HTR-8/SVneo (cell line): Measurements from ENCODE around the gene PI4K2A.

Source experiments
- DNase-seq: peaks from one replicate; pipeline ENCODE4 v3.0.0; 2011; ENCODE audit warnings: low spot score, mixed read lengths; ENCODE audit not compliant: insufficient read length
- FAIRE-seq: peaks from 2 replicates; lab custom pipeline; 2011; peaks lifted over from hg19 to GRCh38; lab: Jason Lieb, UNC

Gene PI4K2A

DNA sequence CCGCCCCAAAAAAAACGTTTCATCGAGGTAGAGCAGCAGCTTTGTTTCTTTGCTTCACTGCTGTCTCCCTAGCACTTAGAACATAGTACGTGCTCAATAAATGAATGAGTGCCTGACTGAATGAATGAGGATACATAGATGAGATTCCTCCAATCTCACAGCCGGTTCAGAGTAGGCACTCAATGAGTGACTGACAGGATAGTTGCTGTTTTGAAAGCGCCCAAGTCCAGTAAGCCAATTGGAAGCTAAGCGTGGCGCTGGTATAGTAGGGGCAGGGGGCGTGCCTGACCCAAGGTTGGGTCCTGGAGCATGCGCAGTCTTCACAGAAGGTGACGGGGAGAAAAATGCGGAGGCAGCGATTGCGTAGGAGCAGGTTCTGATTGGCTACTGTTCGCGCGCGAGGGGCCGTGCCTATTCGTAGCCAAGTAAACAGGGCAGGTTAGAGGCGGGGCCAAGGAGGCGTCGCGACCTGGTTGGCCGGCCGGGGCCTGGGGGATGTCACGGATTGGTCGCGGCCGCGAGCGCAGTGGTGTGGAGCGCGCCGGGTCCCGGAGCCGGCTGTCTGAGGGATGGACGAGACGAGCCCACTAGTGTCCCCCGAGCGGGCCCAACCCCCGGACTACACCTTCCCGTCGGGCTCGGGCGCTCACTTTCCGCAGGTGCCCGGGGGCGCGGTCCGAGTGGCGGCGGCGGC lies at the start of gene PI4K2A:
PI4K2A (plus strand) TSS at position 498 of the 694 bp plus-strand sequence; CDS start at position 570, 72 bp downstream.
- peak; percentile 97 for FAIRE-seq

GRCh38 chr10:97590748-97591495 lies 49.5 kb upstream of the PI4K2A start:
- FAIRE-seq (no peak), DNase-seq (no peak)

More for the DNA sequence above, at the start of gene PI4K2A:
- peak; percentile 98 for DNase-seq

GRCh38 chr10:97593421-97593820 lies 47.0 kb upstream of the PI4K2A start:
- FAIRE-seq (no peak), DNase-seq (no peak)

DNA sequence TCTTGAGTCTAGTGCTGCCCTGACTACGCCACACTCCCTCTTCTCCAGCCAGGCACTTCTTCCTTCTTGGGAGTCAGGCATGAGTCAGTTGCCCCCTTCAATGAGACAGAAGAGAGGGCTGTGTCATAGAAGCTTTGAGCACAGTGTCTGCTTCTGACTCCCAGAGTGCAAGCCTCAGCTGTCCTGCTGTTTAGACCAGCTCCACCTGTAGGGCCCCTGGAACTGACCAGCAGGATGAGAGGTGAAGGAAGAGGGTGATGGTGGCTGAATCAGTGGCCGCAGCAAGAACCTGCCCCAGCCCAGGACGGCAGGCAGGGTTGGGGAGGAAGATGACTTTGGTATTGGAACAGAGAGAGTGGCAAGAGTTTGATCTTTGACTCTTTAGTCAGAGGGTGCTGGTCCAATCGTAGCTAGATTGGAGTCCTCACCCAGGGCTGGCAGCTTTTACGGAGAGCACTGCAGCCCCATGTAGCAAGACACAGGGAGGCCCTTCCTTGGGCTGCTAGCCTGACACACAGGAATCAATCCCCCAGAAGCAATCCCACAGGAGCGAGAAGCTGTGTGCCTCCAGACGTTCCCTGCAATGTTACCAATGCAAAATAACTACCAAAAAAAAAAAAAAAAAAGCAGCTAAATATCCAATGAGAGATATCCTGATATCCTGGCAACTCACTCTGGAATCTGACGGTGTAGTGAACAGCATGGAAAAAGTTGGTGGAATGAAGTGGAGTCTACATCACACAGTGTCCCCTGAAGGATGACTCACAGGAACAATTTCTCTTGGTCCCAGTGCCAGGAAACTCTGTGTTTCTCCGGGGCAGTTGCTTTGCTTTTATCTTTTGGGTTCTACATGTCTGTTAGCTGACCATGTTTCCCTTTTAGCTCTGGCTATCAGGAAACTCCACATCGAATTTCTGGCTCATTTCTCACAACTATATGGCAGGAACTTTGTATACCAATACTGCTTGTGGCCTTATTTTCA lies 44.1 kb upstream of the PI4K2A start:
- DNase-seq, result peak; percentile 75
- FAIRE-seq, result peak; percentile 74

- no peak for DNase-seq
- no peak for FAIRE-seq
Measured at GRCh38 chr10:97597778-97598177, 42.7 kb upstream of the PI4K2A start.

DNA sequence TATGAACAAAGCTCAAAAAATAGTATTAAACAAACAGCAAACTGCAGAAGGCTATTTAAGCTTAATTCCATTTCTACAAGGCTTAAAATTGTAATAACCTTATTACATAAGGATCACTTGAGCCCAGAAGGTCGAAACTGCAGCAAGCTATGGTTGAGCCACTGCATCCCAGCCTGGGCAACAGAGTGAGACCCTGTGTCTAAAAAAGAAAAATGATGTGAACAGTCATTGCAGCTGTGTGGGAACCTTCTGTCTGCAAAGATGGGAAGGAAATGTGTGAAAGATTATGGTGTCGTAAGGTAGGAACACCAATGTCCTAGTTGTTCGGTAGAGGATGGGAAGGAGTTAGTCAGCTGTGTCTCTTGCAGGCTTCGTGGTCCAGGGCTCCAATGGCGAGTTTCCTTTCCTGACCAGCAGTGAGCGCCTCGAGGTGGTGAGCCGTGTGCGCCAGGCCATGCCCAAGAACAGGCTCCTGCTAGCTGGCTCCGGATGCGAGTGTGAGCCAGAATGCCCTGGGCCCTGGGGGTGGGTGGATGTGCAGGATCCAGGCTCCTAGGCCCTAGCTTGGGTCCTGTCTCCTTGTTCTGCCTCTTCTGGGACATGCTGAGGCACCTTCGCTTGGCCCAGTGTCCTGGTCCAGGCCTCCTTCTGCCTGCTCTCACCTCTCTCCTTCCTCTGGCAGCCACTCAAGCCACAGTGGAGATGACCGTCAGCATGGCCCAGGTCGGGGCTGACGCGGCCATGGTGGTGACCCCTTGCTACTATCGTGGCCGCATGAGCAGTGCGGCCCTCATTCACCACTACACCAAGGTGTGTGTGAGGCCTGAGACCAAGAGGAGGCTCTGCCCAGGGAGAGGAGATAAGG lies 41.8 kb upstream of the PI4K2A start:
- DNase-seq, result no peak
- FAIRE-seq, result peak; percentile 9

DNA sequence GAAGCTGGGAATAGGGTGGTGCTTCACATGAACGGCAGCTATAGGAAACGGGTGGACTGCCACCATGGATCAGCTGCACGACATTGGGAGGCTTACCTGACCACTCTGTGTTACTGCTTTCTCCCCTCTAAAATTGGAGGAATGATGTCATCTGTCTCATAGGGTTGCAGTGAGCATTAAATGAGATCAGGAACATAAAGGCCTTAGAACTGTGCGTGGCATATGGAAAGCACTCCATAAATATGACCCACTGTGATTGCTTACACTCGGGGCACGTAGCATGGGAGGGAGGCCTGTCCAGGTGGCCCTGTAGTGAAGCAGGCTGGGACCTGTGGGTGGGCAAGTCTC lies 41.2 kb upstream of the PI4K2A start:
- FAIRE-seq (no peak), DNase-seq (no peak)

GRCh38 chr10:97600616-97601015 lies 39.9 kb upstream of the PI4K2A start:
- no peak for FAIRE-seq

DNA sequence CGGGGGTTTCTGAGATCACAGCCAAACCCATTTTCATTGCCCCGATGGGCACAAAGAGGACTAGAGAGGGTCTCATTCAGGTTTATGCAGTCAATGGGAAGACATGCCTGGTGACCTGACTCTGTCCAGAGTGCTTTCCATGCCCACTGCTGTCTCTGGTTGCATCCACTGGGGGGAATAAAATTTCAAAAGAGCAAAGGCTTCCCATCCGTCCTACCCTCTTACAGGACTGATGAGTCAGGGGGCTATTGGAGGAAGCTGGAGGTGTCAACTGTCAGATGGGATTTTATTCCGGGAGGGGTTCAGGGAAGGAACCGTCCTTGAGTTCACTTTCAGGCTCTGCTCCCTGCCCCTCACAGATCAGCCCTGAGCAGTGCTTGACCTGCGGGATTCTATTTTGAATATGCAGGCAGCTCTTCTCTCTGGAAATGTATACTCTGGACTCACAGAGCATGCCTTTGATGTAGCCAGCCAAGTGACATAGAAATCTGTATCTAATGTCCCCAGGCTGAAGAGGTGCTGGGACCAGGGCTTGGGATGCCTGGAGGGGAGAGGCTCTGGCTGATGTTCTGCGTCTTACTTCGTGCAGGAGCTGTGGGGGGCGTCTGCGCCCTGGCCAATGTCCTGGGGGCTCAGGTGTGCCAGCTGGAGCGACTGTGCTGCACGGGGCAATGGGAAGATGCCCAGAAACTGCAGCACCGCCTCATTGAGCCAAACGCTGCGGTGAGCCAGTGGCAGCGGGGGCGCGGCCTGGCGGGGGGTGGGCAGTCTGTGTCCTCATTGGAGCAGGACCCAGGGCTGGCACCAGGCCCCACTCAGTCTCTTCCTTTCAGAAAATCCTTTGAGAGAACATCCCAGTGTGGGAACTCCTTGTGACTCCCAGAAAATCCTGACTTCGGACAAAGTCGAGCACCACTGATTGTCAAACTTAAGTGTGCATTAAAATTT lies 38.9 kb upstream of the PI4K2A start:
- FAIRE-seq (no peak), DNase-seq (no peak)

More at GRCh38 chr10:97600616-97601015, 39.9 kb upstream of the PI4K2A start:
- DNase-seq, result no peak

DNA sequence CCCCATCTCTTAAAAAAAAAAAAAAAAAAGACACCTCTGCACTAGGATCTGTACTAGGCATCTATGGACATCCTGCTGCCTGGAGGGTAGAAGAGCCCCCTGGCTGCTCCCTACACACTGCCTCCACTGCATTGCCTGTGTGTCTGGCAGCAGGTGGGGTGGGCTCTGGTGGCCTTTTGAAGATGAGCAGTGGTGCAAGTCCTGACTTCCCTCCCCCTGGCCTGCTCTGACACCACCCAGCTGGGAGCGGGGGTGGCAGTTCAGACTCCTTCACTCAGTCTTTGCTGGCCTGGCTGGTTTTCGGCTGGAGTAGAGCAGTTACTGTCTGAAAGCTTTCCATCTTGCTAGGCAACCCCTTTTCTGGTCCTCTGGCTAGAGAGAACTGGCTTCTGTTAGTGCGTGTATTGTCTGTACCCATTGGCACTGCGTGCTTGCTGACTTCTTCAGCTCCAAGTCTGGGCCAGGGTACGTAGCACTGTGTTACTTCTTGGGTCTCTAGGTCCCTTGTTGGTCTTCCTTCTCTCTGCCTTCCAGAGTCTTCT lies 33.3 kb upstream of the PI4K2A start:
- DNase-seq, result no peak
- FAIRE-seq, result no peak

DNA sequence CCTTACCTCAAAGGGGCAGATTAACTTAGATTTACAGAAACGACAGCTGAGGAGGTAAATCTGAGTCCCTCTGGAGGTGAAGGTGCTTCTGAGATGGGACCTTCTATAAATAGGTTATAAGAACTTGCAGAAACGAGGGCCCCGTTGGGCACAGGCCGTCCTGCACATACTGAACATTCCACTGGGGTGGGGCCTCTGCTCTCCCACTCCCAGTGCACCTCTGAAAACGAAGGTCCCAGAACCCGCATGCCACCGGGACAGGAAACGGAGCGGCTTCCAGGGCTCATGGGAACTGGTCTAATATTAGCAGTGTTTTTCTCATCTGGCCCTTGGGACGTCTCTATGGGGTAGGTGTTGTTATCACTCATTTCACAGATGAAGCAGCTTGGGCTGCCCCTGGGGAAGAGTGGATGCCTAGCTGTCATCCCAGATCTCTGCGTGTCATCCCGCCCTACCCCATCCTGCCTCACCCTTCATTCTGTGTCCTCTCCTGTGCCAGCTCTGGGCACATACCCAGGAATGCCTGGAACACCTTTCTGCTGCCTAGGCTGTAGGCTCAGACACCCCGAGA lies 31.4 kb upstream of the PI4K2A start:
- no peak for DNase-seq
- FAIRE-seq, result no peak

DNA sequence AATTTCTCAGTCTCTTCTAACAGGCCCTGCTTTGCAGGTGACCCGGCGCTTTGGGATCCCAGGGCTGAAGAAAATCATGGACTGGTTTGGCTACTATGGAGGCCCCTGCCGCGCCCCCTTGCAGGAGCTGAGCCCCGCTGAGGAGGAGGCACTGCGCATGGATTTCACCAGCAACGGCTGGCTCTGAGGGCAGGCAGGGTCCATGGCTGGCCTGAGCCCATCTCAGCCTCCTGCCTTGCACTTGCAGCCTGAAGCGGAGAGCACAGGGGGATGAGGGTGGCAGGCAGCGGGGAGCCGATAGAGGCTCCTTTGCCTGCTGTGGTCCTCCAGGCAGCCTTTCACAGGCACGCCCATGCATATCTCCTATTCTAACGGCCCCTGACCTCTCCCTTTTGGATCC lies 29.0 kb upstream of the PI4K2A start:
- no peak for FAIRE-seq
- DNase-seq, result no peak

DNA sequence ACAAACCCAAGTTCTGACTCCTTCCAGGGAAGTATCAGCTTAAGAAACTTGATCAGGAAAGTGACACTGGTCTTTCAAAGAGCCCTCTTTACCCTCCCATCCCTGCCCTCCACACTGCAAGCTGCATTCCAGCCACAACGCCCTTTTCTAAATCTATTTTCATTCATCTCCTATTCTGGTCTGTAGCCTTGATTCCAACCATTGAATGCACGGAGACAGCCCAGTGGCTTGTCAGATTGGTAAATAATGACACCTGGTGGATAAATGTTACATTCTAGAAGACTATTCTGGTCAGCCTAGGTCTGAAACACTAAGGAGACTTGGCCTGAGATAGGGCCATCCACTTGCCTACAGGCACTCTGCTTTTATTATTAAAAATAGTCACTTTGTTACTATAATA lies 28.1 kb upstream of the PI4K2A start:
- DNase-seq (peak; percentile 69), FAIRE-seq (peak; percentile 72)

- no peak for DNase-seq
- FAIRE-seq, result no peak
Measured at GRCh38 chr10:97618285-97618684, 22.2 kb upstream of the PI4K2A start.

GRCh38 chr10:97618733-97619132 lies 21.7 kb upstream of the PI4K2A start:
- FAIRE-seq, result no peak

DNA sequence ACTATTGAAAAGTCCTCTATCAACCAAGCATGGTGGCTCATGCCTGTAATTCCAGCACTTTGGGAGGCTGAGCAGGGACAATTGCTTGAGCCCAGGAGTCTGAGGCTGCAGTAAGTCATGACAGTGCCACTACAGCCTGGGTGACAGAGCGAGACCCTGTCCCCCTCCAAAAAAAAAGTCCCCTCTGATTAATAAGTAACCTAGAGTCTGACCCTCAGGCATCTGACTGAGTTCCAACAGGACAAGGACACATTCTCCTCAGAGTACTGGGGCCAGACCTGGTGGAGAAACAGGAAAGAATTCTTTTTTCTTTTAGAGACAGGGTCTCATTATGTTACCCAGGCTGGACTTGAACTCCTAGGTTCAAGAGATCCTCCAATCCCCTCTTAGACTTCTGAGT lies 17.2 kb upstream of the PI4K2A start:
- DNase-seq, result no peak
- FAIRE-seq, result no peak

More at GRCh38 chr10:97618733-97619132, 21.7 kb upstream of the PI4K2A start:
- no peak for DNase-seq

- no peak for DNase-seq
- no peak for FAIRE-seq
Measured at GRCh38 chr10:97627731-97628130, 12.7 kb upstream of the PI4K2A start.

GRCh38 chr10:97628228-97628627 lies 12.2 kb upstream of the PI4K2A start:
- FAIRE-seq (no peak), DNase-seq (no peak)
